Spinal cord (tissue), 10 donors: ENCODE data around the gene GLB1L. TPM values are rescaled to one million over a fixed set of nuclear protein-coding genes. Genes with fewer than 3 reads are reported as not detected.
"Not testable (repeated sequence)": the region's sequence is repeated elsewhere in the genome, so short reads cannot be mapped to it uniquely, and the experiment has no call there.

Source experiments
- DNase-seq, 6 donors: peaks; one replicate each; pipeline versions ENCODE4 v3.0.0 to v3.0.0-alpha.2; 2013 to 2015; ENCODE audit warnings: low spot score in 6 of 6, low read depth in 4 of 6
- H3K27ac ChIP-seq: one replicate; pipeline ENCODE4 v1.5.1; 2013; ENCODE audit warnings: low read depth, low read length, control low read depth
- H3K27me3 ChIP-seq: one replicate; pipeline ENCODE4 v1.6.1; 2013; ENCODE audit warnings: low read length; ENCODE audit not compliant: control insufficient read depth, insufficient read depth
- H3K36me3 ChIP-seq: one replicate; pipeline ENCODE4 v1.6.1; 2013; ENCODE audit warnings: low read length; ENCODE audit not compliant: control insufficient read depth, insufficient read depth
- H3K4me1 ChIP-seq: one replicate; pipeline ENCODE4 v1.6.1; 2013; ENCODE audit warnings: low read length; ENCODE audit not compliant: control insufficient read depth, insufficient read depth
- H3K4me3 ChIP-seq: one replicate; pipeline ENCODE4 v1.5.1; 2013; ENCODE audit warnings: low read depth, low read length, control low read depth
- H3K9me3 ChIP-seq: one replicate; pipeline ENCODE4 v1.6.1; 2013; ENCODE audit warnings: low read length; ENCODE audit not compliant: control insufficient read depth, insufficient read depth
- WGBS: methylation state at CpG from one replicate; pipeline ENCODE4 v1.1.5; 2013; ENCODE audit warnings: missing lambda C conversion rate; ENCODE audit not compliant: insufficient coverage; 5-methylcytosine and 5-hydroxymethylcytosine counted together
- polyA plus RNA-seq, 2 donors: library from polyadenylated mRNA; unstranded; fragments of 120-200 nt; gene quantifications; one replicate each; pipeline ENCODE4 v1.2.1, GENCODE V29; 2013; ENCODE audit not compliant: insufficient read length in 2 of 2
- total RNA-seq, 2 donors: library from RNA; depleted of rRNA in 1 of 2; stranded (reverse); fragments of 120-200 nt in 1 of 2; fragments of >200 nt in 1 of 2; gene quantifications; one replicate each; pipeline versions ENCODE4 v1.2.3 to v1.2.4, GENCODE V29; 2013 to 2014
- donor health status: healthy.

The GLB1L gene
- total and polyA plus RNA-seq, 4 donors = 9.4 to 22.1 (median 11.7) TPM

DNA sequence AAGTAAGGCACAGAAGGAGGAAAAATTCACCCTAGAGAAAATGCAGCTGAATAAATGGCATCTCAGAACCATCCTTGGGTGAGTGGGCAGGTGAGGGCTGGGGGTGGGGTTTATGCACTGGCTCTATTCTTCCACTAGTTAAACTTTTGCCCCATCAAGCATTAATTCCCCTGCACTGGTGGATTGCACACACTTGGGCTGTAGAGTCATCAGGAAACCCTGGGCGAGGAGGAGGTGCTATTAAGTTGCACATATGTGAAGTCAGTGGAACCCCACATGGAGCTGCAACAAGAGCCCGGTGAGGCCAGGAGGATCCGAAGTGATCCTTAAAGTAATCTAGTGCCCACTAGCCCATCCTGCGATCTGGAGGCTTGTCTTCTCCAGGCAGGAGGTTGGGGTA lies 27.1 kb upstream of the GLB1L start:
- DNase-seq = no peak
- H3K9me3 ChIP-seq = no peaks in the 10 kb centered on the region
- H3K4me3 ChIP-seq = no peak overlapping the region
- peaks cover 18% of the 10 kb centered on the region for H3K27me3 ChIP-seq
- WGBS = 61% methylated on average over 4 of the region's 4 CpGs
- H3K36me3 ChIP-seq = no peaks in the 10 kb centered on the region
- no peak overlapping the region for H3K27ac ChIP-seq
- H3K4me1 ChIP-seq = no peaks in the 10 kb centered on the region

- H3K4me3 ChIP-seq = no peak overlapping the region
- 70% methylated on average over 2 of the region's 2 CpGs for WGBS
Measured at GRCh38 chr2:219271021-219271420, 25.8 kb upstream of the GLB1L start.

GRCh38 chr2:219270055-219270372 lies 24.8 kb upstream of the GLB1L start:
- no peak for DNase-seq
- Histone ChIP-seq H3K27ac (no peak overlapping the region), H3K27me3 (peaks cover 18% of the 10 kb centered on the region), H3K4me3 (no peak overlapping the region), H3K36me3 (no peaks in the 10 kb centered on the region), H3K9me3 (no peaks in the 10 kb centered on the region), H3K4me1 (no peaks in the 10 kb centered on the region)
- 98% methylated on average over 5 of the region's 5 CpGs for WGBS

More at GRCh38 chr2:219271021-219271420, 25.8 kb upstream of the GLB1L start:
- H3K36me3 ChIP-seq = no peaks in the 10 kb centered on the region
- H3K27me3 ChIP-seq = peaks cover 18% of the 10 kb centered on the region
- DNase-seq = no peak
- H3K4me1 ChIP-seq = no peaks in the 10 kb centered on the region
- no peak overlapping the region for H3K27ac ChIP-seq
- H3K9me3 ChIP-seq = no peaks in the 10 kb centered on the region

- Histone ChIP-seq H3K27ac (no peak overlapping the region), H3K4me3 (no peak overlapping the region), H3K27me3 (peaks cover 16% of the 10 kb centered on the region), H3K4me1 (no peaks in the 10 kb centered on the region), H3K9me3 (no peaks in the 10 kb centered on the region), H3K36me3 (no peaks in the 10 kb centered on the region)
- 59% methylated on average over 8 of the region's 8 CpGs for WGBS
- DNase-seq = no peak
Measured at GRCh38 chr2:219269362-219270054, 24.3 kb upstream of the GLB1L start.

GRCh38 chr2:219268294-219268693 lies 23.1 kb upstream of the GLB1L start:
- H3K27ac ChIP-seq = no peak overlapping the region
- WGBS = no CpG with 5 or more reads among the region's 2 CpGs
- H3K27me3 ChIP-seq = peaks cover 15% of the 10 kb centered on the region
- DNase-seq = no peak
- H3K9me3 ChIP-seq = no peaks in the 10 kb centered on the region
- no peaks in the 10 kb centered on the region for H3K4me1 ChIP-seq
- H3K4me3 ChIP-seq = no peak overlapping the region
- no peaks in the 10 kb centered on the region for H3K36me3 ChIP-seq

DNA sequence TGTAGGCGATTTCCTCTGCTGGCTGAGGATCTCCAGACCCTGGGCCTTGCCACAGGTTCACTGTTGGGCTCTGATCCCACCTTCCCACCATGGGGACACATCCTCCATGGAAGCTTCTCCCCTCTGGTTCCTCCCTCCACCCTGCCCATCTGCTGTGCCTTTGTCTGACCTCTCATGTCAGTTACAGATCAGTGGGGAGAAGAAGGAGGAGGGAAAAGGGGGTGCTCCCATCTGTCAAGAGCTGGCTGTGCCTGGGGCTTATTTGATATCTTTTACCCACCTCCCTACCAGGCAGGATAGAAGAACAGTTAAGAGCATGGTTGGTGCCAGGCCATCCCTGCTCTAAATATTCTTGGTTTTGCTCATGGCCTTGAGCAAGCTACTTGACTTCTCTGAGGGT lies 21.6 kb upstream of the GLB1L start:
- H3K4me1 ChIP-seq = no peaks in the 10 kb centered on the region
- no peak for DNase-seq
- H3K36me3 ChIP-seq = no peaks in the 10 kb centered on the region
- no peak overlapping the region for H3K4me3 ChIP-seq
- peaks cover 9% of the 10 kb centered on the region for H3K27me3 ChIP-seq
- H3K27ac ChIP-seq = no peak overlapping the region
- 60% methylated on average over 1 of the region's 1 CpG for WGBS
- H3K9me3 ChIP-seq = no peaks in the 10 kb centered on the region

DNA sequence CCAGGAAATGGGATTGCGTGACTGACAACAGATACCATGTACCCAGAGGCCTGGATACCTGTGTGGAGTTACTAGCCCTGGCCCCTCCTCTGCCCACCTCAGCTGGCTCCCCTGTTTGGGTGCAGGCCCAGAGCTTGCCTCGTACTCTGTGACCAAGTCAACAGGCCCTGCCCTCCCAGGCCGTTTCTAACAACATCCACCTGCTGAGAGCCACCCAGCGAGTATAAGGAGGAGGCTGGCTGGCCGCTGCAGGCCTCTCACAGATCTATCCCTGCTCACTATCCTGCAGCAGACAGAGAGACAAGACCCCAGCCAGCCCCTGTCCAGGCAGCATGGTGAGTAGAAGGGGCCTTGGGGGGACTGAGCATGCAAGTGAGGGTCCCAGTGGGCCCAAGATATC lies 21.0 kb upstream of the GLB1L start:
- H3K27me3 ChIP-seq = peaks cover 15% of the 10 kb centered on the region
- no peak overlapping the region for H3K27ac ChIP-seq
- no peaks in the 10 kb centered on the region for H3K36me3 ChIP-seq
- 62% methylated on average over 2 of the region's 5 CpGs for WGBS
- no peak for DNase-seq
- H3K4me1 ChIP-seq = no peaks in the 10 kb centered on the region
- no peaks in the 10 kb centered on the region for H3K9me3 ChIP-seq
- H3K4me3 ChIP-seq = no peak overlapping the region

DNA sequence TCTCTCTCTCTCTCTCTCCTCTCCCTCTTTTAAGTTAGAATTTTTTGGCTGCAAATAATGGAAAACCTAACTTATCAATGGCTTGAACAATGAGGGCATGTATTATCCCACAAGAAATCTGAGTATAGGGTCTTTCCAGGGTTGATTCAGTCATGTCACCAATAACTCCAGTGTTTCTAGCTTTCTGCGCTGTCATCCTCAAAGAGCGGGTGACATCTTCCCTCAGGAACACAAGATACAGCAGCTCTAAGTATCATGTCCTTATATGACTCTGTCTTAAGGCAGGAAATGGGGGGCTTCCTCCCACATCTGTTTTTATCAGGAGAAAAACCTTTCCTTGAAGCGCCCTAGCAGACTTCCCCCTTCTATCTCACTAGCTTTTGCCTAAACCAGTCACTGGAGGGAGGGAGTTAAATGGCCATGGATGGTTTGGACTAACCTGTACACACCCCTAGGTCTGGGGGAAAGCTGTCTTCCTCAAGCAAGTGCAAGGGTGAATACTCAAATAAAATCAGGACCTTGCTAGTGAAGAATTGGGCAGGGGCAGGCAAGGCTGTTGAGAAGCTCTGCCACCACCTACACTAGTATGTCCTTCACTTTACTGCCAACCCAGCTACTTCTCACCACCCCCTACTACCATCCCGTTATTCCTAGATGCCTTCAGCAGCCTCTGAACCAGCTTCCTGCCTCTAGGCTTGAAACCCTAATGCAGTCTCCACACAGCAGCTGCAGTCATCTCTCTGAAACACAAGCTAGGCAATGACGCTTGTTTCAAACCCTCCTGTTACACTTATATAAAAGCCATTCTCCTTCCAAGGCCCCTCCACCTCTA lies 16.0 kb upstream of the GLB1L start:
- H3K27me3 ChIP-seq = peaks cover 40% of the 10 kb centered on the region
- H3K36me3 ChIP-seq = no peaks in the 10 kb centered on the region
- H3K4me1 ChIP-seq = no peaks in the 10 kb centered on the region
- H3K4me3 ChIP-seq = no peak overlapping the region
- WGBS = 49% methylated on average over 2 of the region's 5 CpGs
- H3K27ac ChIP-seq = no peak overlapping the region
- DNase-seq = no peak
- no peaks in the 10 kb centered on the region for H3K9me3 ChIP-seq

GRCh38 chr2:219258942-219259341 lies 13.7 kb upstream of the GLB1L start:
- H3K27ac ChIP-seq, DNase-seq, H3K9me3 ChIP-seq, H3K36me3 ChIP-seq, H3K4me3 ChIP-seq: not testable (repeated sequence)
- Histone ChIP-seq H3K27me3 (peaks cover 63% of the 10 kb centered on the region), H3K4me1 (peaks cover 11% of the 10 kb centered on the region)
- 85% methylated on average over 5 of the region's 10 CpGs for WGBS
